HG02642 (cell line): ENCODE results near the gene SP7.
A peak's percentile ranks its signal among the peaks of the same experiment; 100 is the strongest.
"Not testable (repeated sequence)": the region's sequence is repeated elsewhere in the genome, so short reads cannot be mapped to it uniquely, and the experiment has no call there.

Experiments used
- ATAC-seq: cut with Tn5 transposase; IDR thresholded peaks from one replicate; pipeline ENCODE4 v1.9.1; 2021; ENCODE audit warnings: mild to moderate bottlenecking; ENCODE audit not compliant: unreplicated experiment, poor library complexity

SP7 gene

GRCh38 chr12:53336181-53336681 is at the start of gene SP7:
SP7 (minus strand) TSS chr12:53336354; CDS start chr12:53335646, 708 bp downstream.
- no peak for ATAC-seq

GRCh38 chr12:53383258-53383657 is 47.1 kb upstream of the SP7 start:
- ATAC-seq, result no peak

DNA sequence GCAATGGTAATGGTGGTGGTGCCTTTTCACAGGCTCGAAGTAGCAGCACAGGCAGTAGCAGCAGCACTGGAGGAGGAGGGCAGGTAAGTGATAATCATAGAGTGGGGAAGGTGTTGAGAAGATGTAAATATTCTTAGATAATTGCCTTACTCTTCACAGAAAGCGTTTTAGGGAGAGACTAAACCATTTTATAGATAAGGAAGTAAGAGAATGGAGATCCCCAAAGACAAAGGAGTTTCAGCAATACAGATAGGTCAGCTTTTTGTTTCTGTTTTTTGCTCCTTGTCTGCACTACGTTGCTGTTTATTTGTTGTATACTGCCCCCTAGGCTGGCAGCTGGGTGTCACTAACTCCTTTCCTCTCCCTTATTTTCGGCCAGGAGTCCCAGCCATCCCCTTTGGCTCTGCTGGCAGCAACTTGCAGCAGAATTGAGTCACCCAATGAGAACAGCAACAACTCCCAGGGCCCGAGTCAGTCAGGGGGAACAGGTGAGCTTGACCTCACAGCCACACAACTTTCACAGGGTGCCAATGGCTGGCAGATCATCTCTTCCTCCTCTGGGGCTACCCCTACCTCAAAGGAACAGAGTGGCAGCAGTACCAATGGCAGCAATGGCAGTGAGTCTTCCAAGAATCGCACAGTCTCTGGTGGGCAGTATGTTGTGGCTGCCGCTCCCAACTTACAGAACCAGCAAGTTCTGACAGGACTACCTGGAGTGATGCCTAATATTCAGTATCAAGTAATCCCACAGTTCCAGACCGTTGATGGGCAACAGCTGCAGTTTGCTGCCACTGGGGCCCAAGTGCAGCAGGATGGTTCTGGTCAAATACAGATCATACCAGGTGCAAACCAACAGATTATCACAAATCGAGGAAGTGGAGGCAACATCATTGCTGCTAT is 45.8 kb upstream of the SP7 start:
- ATAC-seq, result no peak

- no peak for ATAC-seq
These were observed 44.9 kb upstream of the SP7 start for GRCh38 chr12:53380794-53381730.

DNA sequence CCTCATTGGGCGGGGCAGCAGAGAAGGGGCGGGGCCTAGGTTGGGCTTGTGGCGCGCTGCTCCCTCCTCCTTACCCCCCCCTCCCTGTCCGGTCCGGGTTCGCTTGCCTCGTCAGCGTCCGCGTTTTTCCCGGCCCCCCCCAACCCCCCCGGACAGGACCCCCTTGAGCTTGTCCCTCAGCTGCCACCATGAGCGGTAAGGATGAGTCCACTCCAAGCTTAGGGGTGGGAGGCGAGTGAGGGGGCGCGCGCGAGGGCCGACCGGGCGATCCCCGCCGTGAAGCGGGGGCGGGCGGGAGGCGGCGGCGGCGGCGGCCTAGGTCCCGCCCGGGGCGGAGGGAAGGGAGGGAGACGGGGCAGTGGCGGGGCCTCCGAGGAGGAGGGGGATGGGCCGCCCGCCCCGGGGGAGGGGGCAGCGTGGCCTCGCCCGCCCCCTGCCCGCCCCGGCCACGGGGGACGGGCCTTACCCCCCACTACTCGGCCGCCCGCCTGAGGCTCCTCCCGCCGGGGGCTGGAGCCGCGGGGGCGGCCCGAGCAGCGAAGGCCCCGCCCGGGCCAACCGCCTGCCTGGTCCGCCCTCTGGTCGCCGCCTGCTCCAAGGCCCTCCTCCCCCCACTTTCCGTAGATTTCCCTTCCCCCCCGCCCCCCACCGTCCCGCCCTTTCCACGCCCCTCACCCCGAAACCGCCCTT is 44.1 kb upstream of the SP7 start, which contains the start of gene SP1:
SP1 (plus strand) TSS at position 73 of the 690 bp plus-strand sequence; CDS start at position 189, 116 bp downstream.
- ATAC-seq, result peak; percentile 56

GRCh38 chr12:53379389-53380103 is 43.4 kb upstream of the SP7 start:
- ATAC-seq, result peak; percentile 75

DNA sequence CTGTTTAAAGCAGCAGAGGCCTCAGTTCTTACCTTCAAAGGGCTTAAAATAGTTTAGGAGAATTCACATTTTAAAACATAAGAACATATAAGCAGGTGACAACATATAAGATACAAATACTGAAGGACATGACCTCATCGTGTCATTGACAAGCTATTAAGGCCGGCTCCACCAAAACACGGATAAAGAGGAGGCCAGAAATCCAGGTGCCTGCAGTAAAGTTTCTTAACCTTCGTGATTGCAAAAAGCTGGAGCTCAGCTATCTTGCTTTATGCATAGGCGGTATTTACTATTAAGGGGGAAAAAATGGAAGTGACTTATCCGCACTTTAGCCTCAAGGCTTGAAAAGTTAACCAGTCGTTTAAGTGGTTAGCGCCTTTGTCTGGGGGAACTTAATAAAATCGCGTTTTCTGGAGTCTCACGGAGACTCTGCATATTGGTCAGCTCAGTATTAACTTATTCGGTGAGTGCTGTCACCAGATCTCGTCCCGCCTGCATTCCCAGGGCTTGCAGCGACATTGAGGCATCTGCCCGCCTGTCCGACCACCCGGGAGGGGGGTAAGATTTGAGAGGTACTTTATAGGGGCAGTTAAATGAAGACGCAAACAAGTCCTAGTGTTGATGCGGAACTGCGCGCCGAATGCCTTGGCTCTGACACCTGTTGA is 42.7 kb upstream of the SP7 start:
- no peak for ATAC-seq

GRCh38 chr12:53378222-53378621 is 42.1 kb upstream of the SP7 start:
- no peak for ATAC-seq

DNA sequence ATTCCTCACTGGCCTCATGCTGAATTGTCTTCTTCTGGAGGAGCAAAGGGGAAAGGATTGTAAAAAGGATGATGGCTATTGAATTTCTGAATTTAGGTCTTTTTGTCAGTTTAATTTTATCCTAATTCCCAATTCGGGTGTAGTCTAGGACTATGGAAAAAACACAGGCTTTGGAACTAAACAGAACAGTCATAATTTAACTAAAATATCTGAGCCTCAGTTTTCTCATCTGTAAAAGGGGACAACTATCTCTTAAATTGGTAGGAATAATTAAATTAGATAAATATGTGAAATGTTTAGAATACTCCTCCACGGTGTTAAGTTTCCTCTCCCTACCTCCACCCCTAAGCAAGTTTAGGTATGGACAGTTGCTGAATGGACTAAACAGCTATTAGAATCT is 40.6 kb upstream of the SP7 start:
- no peak for ATAC-seq

DNA sequence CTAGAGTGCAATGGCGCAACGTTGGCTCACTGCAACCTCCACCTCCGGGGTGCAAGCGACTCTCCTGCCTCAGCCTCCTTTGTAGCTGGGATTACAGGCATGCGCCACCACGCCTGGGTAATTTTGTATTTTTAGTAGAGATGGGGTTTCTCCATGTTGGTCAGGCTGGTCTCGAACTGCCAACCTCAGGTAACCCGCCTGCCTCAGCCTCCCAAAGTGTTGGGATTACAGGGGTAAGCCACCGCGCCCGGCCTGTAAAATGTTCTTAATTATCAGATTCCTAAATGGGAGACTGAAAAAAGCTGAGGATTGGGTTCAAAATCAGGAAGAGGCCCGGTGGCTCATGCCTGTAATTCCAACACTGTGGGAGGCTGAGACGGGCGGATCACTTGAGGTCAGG is 38.1 kb upstream of the SP7 start:
- ATAC-seq, result not testable (repeated sequence)

- ATAC-seq, result not testable (repeated sequence)
These were observed 37.5 kb upstream of the SP7 start for GRCh38 chr12:53373554-53374133.

DNA sequence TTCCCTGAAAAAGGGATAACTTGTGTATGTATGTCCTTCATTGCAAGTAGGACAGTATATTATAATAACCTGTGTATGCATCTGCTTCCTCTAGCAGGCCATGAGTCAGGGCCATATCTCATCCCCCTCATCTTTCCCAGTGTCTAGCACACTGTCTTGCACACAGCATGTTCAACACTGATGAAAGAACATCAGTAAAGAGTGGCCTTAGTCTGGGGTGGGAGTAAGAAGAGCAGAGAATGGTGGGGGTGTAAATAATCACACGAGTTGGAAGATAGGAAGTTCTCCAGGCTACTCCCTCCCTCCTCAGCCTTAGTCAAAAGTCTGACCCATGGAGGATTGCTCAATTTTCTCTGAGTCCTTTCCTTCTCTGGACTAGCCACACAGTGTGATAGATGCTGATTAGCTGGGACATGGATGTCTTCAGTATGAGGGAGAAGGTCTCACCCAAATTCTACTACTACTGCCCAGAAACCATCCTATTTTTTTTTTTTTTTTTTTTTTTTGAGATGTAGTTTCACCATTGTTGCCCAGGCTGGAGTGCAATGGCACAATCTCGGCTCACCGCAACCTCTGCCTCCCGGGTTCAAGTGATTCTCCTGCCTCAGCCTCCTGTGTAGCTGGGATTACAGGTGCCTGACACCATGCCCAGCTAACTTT is 29.2 kb upstream of the SP7 start:
- ATAC-seq, result no peak

- not testable (repeated sequence) for ATAC-seq
These were observed 25.5 kb upstream of the SP7 start for GRCh38 chr12:53361638-53362037.

DNA sequence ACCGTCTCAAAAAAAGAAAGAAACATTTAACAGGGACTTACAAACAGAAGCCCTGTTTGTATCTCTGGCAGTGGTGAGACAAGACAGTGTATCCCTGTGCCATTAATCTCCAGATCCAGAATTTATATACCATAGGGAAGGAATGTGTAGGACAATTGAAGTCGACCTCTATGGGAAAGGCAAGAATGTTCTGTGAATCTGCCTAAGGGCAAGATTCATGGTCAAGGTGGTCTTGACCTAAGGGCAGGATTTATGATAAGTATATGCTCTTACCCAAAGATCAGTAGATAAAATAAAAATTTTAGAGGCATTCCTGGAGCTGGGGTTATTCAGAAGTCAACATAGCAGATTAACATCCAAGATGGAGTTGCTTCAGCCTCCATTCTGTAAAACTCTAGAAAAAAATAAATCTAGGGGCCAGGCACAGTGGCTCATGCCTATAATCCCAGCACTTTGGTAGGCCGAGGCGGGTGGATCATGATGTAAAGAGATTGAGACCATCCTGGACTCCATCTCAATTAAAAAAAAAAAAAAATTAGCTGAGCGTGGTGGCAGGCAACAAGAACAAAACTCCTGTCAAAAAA is 22.8 kb upstream of the SP7 start:
- no peak for ATAC-seq

DNA sequence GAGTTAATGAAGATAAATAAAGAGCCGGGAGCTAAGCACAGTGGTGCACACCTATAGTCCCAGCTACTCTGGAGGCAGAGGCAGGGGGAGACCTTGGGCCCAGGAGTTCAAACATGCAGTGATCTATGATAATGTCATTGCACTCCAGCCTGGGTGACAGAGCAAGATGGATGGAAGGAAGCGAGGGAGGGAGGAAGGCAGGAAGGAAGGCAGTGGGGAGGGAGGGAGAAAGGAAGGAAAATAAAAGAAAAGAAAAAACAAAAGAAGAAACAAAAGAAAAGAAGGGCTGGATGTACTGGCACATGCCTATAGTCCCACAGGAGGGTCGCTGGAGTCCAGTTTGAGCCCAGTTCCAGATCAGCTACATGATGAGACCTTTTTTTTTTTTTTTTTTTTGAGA is 19.0 kb upstream of the SP7 start:
- ATAC-seq, result no peak

- ATAC-seq, result no peak
These were observed 17.1 kb upstream of the SP7 start for GRCh38 chr12:53353257-53353655.

DNA sequence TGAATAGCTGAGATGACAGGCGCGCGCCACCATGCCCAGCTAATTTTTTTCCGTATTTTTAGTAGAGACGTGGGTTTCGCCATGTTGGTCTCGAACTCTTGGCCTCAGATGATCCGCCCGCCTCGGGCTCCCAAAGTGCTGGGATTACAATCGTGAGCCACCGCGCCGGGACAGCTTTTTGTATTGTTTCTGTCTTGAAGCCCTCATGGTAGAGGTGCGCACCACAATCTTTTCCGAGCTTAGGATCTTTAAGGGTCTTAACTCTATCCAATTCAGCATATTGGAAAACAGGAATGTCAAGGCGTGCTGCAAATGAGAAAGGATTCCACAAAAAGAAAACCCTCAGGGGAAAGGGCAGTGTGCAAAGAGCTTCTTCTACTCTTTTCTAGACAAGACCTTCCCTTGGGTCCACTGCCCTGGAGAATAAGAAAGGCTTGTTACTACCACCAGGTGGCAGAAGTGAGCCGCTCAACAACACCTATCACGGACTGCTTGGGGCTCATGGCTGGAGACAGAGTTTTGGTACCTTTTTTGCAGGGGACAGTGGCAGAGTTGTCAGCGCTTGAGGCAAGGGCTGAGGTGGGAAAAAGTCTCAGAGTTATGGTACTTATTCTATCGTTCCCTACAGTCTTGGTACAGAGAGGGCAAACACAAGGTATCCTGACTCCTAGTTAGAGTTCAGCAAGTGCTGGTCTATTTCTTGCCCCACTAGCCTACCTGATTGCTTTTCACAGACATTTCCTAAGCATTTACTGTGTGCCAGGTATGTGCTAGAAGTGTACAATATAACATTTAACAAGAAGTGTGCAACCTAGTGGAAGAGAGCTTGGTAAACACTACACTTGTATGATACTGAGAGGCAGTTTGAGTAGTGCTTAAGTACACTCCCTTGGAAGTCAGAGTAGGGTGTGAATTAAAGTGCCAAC is 16.4 kb upstream of the SP7 start:
- ATAC-seq, result peak; percentile 81
